ENCODE results near the gene CD9.

The CD9 gene

DNA sequence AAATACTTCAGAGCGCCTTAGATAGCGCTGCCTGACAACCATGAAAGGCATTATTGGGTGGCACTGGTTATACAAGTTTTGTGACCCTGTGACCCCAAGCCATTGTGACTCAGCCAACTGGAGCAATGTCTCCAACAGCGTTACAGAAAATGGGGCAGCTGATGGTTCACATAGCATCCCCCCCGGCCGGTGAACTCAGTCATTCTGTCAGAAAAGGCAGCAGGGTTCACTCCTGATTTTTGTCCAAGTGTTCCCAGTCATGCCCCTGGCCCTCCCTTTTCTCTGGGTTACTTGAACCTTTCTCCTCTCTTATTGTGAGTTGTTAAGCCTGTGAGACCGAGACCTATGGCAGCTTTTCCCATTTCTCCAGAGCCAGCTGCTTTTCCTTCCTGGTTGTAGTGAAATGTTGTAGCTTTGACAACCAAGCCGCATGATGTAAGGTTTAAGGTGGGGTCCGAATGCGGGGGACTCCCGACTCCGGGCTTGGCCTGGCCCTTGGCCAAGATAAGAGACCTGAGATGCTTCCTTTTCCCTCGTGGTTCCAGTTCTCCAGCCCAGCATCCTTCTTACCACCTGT, 22.0 kb downstream of the CD9 start:
- DNase-seq: no peak

DNA sequence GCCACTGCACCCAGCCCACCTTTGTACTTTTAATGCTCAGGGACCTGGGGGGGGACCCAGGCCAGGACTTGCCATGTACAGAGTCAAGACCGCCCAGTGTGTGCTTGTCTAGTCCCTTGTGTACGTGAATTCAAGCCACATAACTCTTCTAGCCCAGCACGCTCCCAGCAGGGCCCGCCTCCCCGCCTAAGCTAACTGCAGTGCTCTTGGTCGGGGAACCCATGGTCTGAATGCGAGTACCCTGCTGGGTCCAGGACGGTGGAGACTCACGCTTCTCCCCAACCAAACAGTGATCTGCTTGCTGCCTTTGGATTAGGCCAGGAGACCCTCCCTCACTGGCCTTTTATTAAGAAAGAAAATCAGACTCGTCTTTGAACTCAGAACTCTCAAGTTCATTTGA, 23.3 kb downstream of the CD9 start:
- DNase-seq: no peak

DNA sequence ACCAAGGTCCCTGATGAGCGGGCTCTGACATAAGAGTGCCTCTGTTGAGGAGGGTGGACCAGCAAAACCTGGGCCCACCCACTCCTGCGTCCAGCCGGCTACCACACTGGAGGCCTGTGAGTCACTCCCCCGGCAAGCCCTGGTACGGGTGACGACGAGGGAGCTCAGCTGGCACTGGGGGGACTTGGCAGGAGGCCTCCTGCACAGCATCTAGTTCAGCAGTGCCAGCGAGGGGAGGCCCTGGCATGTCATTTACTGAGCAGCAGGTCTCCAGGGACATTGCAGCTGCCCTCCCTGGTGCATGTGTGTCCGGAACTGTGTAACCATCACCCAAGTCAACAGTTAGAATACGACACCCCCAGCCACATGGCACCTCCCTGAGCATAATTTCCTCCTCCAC, 24.4 kb downstream of the CD9 start:
- no peak for DNase-seq

DNA sequence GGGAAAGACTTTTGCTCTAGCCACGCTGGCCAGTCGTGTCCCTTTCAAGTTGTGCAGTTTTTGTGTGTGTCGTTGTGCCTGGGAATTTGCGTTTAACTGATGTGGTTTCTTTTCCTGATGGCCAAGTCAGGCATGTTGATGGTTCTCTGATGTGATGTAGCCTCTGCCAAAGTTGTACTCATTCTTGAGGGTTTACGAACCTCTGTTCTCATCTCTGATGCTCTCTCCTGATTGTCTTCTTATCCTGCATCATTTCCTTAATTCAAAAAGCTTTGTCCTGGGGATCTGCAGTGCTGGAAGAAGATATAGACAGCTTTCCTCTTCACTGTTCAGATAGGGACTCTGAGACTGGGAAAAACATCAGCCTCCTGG, 25.4 kb downstream of the CD9 start:
- no peak for DNase-seq

DNA sequence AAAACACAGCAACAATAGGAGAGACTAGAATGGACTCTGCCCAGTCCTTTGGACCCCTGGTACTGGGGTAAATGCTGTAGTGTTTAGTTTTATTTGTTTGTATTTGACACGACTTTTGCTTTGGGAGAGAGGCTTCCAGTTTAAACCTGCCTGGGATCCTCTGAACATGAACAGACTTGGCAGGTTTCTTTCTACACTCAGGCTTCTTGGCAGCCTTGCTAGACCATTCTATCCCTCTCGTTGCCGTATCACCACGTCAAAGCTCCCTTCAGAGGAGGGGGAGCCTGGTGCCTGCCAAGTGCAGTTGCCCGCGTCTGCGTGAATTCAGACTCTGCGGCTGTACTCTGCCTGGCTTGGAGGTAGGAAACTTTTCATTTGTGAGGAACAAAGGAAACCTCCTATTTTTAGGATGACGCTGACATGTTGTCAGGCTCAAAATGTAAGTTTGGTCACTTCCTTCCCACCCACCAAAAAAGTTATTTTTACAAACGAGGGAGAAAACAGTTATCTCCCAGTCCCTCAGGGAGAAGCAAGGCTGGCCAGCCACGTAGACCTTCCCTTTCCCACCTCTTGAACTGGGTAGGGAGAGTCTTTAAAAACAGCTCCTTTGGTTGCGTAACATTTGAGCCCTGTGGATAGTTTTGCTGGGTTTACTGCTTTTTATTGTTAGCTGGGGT, 25.9 kb downstream of the CD9 start:
- no peak for DNase-seq

DNA sequence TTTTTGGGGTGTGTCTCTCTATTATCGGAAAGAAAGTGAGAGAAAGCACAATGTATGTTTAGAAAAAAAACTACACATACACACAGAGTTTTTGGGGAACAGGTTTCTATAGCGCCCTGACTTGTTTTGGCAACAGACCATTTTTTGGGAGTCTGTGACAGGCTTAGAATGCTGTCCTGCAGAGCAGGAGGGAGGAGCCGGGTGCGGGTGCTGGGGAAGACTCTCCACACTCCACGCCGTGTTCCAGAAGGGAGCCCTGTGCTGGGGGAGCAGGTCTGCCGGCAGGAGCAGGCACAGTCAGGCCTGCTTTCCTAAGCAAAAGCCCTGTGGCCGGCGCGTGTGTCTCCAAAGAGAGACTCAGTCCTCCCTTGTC, 26.5 kb downstream of the CD9 start:
- DNase-seq: no peak

DNA sequence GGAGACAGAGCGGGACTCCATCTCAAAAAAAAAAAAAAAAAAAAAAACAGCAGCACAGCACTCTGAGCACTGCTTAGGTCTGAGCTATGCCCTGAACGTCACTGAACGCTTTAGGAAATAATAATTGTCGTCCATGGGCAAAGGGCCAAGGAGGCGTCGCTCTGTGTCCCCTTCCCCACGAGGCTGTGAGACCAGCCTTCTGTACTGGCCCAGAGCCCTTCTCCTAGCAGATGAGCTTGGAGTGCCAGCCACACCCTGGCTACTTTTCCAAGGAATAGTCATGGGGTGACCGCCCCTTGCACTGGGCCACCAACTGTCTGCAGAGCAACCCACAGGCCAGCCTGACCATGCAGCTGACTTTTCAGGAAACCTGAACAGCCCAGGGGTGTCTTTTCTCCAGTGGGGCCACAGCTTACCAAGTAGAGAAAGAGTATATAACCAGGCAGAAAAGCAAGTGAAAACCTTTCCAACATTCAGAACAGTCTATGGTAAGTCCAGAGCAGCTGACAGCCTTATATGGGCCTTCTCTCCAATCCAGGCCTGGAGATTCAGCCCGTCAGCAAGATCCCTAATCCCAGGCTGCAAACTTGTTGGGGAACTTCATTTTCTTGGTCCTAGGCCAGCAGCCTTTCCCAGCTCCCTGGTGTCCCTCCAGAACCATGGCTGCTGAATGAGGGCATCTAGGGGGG, 28.5 kb downstream of the CD9 start:
- no peak for DNase-seq

DNA sequence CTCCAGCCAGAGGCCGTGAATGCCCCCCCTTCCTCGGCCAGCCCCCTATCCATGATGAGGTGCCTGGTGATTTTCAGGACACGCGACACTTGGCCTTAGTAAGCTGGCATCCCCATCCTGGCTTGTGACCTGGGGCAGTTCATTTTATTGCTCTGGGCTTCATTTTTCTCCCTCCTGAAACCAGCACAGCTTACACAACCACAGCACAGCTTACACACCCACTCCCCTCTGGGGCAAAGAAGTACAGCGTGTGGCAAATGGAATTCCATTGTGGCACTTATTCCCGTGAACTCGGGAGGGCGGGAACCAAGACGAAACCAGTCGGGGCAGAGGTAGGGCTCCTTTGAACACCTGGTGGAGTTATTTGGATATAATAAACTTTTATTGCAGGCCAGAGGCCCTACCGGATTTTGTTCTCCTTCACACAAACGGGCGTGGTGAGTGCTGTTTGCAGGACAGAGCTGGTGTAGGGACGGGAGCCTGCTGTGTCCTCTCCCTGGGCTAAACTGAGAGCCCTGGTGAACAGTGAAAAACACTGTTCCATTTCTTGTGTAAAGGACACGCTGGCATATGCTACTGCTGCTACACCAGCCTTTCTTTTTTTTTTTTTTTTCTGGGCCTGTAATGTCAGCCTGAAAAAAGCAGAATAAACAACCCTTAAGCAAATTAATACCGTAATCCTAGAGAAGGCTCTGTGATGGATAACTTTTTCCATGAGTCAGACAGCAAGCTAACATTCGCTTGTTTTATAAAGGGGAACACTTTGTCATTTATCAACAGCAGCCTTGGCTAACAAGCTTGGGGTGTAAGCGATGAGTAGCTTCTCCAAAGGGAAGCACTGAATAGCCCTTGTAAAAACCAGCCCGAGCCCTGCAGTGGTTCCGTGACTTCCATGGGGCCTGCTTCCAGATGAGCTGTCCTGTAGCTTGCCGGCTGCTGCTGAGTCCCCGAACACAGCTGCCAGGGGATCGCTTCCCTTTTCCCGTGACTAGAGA, 29.3 kb downstream of the CD9 start:
- DNase-seq: no peak

DNA sequence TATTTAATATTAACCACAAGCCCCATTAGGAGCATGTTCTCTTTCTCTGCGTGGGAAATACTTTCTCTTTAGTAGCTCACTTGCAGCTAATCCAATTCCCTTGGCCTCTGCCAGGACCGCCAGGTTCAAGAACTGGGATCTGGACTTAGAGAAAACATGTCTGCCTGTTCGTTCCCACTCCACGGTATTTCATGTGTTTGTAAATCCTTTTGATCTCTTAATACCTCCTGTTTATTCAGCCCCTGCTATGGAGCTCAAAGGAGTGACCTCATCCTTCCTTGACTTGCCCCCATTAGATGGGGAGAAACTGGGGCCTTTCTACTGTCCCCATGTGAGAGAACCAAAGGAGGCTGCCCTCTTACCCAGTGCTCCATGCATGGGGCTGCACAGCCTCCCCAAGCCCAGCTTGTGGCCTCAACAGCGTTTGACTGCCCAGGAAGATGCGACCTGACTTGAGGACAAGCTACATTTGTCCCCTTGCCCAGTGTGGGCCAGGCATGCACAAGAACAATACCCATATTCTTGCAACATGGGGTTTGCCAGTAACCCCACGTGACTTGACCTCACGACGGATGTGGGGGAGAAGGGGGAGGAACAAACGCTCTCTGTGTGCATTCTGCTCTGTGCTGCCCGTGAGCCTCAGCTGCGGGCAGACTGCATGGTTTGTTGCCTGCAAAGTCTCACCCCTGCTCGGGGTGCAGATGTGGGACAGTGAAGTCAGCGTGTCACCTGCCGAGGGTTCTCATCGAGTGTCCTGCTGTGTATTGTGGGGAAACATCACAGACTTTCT, 30.3 kb downstream of the CD9 start:
- peak; percentile 48 to 49 for DNase-seq

DNA sequence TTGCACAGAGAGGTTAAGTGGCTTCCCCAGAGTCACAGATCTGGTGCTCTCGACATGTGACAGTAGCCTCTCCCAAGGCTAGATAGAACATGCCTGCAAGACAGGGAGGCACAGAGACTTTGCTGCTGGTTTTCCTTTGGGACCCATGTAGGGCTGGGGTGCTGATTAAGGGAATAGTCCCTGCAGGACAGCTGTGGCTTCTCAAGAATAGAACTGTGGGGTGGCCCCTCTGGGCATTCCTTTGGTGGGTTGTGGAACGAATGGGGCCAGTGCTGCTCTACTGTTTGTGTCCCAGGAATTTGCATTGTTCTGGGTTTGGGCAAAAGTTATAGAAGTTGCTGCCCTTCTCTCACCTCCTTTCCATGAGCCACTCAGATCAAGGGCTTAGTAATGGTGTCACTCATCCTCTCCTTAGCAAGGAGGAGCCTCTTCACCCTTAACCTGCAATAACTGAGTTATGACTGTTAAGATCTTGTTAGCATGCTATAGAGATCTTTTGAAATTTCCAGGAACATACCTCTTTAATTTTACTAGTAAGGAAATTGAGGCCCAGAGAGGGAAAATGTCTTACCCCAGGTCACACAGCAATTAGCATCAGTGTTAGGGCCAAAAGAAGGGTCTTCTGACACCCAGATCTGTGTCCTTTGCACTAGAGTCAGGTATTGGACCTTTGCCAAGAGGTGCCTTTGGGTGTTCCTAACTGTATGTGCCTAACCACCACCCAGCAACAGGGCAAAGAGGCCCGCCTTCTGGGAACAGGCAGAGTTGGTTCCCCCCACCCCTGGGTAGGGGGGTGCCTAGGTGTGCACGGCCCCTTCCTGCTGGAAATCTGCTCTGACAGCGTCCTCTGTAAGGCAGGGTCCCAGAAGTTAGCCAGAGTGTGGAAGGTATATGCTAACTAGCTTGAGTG, 31.4 kb downstream of the CD9 start:
- no peak for DNase-seq

DNA sequence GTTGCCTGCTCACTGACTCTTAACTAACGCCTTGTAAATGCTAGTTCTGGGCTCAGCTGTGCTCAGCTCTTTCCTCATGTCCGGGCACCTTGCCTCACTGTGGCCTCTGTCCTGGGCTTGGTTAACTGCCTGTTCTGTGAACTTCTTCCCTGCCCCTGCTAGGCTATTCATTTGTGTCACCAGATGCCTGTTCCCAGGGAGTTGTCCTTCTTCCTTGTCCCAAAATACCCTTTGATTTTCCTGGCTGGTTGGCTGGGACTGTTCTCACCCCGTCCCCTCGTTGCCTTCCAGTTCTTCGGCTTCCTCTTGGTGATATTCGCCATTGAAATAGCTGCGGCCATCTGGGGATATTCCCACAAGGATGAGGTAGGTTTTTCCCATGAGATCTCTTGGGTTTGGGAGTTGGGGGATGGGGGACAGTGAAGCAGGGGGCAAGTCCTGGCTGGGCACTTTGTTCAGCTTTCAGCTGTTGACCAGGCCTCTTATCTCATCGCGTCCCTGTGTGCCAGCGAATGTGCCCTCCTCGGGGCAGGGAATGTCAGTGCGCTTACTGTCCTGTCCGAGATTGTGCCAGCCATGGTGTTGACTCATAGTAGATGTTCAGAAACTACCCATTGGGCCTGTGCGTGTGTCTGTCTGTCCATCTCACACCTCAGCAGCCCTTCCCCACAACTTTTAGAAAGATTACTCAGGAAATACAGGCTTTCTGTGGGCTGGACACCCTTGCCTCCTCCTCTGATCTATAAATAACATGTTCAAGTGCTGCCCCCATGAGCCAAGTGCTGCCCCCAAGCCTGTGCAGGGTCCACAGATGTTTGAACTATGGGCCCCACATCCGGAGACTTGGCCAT, 33.1 kb downstream of the CD9 start:
- DNase-seq: no peak

DNA sequence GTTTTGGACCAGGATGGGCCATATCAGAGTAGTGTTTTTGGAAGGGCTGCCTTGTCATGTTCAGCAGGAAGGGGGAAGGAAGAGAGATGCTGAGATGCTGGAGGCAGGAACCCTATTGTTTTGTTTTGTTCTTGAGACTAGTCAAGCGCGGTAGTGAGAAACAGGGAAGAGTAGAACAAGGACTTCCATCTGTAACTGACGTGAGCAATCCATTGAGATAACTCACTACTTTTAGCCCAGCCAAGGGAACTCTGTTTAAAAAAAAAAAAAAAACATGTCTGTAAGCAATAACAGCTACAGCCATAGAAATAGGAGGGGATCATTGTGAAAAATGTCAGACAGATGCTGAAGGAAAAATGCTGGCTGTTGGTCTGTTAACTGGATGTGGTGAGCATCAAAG, 34.0 kb downstream of the CD9 start:
- DNase-seq: no peak

DNA sequence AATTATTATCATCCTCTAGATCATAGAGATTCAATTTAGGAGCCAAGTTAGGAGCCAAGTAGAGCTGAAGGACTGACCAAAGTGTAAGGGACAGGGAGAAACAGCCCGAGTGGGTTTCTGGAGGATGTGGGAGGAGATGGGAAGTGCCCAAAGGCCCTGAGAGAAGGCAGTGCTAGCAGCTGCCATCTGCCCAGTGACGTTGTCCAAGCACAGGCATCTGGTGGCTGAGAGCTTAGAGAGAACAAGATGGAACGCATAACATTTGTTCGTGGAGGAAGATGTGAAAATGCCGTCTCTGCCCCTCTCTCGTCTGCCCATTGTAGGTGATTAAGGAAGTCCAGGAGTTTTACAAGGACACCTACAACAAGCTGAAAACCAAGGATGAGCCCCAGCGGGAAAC, 34.7 kb downstream of the CD9 start:
- DNase-seq: no peak

DNA sequence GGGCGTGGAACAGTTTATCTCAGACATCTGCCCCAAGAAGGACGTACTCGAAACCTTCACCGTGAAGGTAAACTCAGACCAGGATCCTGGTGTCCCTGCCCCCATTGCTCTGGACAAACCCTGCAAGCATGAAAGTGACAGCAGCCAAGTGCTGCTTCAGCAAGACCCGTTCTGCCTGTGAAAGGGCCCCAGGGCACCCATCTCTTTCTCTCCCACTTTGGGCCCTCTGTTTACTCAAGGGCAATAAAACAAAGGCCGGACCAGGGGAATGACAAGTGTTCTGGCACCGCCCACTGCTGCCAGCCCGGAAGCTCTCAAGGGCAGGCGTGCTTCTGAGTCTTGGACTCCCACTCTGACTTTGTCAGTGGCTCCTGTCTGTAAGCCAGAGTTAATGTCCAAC, 35.3 kb downstream of the CD9 start:
- no peak for DNase-seq

DNA sequence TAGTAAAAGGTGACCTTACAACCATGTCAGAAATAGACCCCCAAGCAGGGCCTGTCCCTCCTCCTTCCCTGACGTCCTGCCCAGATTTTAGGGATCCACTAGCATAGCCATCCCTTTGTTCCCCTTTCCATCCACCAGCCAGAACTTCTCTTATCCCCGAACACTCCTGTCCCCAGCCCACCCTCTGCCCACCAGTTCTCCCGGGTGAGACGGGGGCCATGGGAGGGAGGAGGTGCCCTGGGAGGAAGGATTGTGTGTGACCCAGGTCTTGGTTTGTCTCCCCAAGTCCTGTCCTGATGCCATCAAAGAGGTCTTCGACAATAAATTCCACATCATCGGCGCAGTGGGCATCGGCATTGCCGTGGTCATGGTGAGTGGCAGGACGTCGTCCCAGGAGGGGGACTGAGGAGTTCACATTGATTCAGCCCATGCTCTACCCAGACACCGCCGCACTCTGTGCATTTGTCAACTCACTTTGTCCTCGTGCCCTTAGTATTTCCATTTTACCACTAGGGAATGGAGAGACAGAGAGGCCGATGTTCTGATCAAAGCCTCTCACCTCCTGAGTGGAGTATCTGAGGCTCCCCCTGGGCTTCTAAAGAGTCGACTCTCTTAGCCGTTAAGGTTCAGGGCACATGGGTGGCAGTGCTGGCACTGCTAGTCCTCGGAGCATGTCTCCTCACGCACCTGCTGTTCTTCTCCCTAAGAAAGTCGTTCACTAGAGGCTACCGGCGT, 35.9 kb downstream of the CD9 start:
- no peak for DNase-seq

DNA sequence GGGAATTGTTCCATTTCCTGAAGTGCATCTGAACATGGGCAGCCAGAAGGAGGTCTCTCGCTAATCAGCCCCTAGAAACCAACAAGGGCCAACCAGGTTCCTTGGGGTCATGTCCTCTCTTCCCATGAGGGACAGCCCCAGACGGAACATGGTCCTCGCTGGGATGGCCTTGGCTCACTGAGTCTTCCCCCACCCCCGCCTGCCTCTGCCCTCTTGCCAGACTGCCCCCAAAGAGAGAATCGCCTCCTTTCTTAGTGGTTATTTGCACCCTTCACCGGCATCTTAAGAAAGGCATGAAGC, 36.4 kb downstream of the CD9 start:
- no peak for DNase-seq

DNA sequence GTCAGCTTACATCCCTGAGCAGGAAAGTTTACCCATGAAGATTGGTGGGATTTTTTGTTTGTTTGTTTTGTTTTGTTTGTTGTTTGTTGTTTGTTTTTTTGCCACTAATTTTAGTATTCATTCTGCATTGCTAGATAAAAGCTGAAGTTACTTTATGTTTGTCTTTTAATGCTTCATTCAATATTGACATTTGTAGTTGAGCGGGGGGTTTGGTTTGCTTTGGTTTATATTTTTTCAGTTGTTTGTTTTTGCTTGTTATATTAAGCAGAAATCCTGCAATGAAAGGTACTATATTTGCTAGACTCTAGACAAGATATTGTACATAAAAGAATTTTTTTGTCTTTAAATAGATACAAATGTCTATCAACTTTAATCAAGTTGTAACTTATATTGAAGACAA, 37.6 kb downstream of the CD9 start:
- DNase-seq: no peak

DNA sequence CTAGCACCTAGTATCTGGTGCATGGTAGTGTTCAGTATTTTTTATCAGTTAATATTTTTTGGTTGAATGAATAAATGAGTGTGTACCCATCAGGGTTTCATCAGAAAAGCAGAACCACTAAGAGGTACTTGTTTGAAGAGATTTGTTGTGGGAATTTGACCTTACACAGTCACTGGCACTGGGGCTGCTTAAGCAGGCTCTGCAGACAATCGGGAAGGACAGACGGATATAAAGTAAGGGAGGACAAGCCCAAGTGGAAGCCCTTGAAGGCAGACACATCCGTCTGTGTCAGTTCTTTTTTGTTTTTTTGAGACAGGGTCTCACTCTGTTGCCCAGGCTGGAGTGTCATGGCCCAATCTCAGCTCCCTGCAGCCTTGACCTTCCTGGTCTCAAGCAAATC, 38.7 kb downstream of the CD9 start:
- DNase-seq: no peak

DNA sequence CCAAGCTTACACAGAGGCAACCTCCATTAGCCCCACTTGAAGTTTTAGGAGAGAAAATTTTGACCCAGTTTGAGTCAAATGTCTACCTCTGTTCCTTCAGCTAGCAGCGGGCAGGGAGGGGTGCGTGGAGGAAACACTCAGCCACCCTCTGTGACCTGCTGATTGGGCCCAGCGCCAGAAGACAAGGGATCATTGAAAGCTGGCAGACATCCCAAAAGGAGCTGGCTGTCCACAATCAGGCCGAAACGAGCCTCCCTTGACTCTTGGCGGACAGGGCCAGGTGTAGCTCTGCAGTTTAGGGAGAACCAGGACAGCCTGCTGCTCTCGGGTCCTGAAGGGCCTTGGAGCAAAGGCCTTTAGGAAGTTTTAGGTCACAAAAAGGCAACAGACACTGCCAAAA, 41.3 kb downstream of the CD9 start:
- DNase-seq: no peak

DNA sequence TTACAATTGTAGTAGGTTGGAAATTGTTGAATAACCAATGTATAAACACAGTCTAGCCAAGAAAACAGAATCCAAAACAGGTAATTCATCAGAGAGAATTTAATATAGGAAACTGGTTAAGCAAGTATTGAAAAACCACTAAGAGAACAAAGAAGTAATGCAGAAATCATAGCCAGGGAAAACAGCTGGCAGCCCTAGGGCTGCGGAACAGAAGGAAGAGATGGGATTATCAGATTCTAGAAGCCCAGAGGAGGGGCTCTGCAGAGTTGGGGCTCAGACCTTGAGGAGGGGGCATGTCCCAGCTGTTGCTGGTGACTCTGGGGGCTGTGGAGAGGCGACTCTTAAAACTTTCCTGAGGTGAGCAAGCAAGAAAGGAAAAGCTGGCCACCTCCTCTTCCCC, 49.4 kb downstream of the CD9 start:
- no peak for DNase-seq

Data from activated CD4-positive, alpha-beta T cell treated with anti-CD3 and anti-CD28 coated beads, Interleukin-2, amount 50 U/mL, for 4 hours (primary cell).